GM19239 (cell line): ENCODE results near the gene UNC50.
"Not testable (repeated sequence)": the region's sequence is repeated elsewhere in the genome, so short reads cannot be mapped to it uniquely, and the experiment has no call there.

Source experiments
- DNase-seq: peaks from one replicate; pipeline ENCODE4 v3.0.0; 2011; ENCODE audit warnings: low spot score; ENCODE audit not compliant: insufficient read length
- FAIRE-seq: peaks from 2 replicates; lab custom pipeline; 2011; peaks lifted over from hg19 to GRCh38; lab: Jason Lieb, UNC

Gene UNC50

DNA sequence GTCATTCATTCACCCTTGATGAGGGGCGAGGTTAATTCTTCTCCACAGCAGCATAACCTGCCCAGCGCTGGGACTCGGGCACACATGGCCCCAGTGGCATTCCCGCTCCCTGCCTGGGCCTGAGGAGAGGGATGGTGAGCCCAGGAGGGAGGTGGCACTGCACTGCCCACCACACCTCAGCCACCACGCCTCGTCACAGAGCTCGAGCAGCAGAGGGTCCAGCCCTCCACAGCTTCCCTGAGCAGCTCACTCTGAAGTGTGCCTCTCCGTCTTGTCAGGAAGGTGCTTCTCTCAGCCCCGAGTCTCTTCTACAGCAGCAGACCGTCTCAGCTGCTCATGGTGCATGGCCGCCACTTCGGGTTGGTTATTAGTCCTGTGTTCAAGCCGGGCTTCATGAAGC is 35.0 kb upstream of the UNC50 start:
- no peak for DNase-seq
- no peak for FAIRE-seq

DNA sequence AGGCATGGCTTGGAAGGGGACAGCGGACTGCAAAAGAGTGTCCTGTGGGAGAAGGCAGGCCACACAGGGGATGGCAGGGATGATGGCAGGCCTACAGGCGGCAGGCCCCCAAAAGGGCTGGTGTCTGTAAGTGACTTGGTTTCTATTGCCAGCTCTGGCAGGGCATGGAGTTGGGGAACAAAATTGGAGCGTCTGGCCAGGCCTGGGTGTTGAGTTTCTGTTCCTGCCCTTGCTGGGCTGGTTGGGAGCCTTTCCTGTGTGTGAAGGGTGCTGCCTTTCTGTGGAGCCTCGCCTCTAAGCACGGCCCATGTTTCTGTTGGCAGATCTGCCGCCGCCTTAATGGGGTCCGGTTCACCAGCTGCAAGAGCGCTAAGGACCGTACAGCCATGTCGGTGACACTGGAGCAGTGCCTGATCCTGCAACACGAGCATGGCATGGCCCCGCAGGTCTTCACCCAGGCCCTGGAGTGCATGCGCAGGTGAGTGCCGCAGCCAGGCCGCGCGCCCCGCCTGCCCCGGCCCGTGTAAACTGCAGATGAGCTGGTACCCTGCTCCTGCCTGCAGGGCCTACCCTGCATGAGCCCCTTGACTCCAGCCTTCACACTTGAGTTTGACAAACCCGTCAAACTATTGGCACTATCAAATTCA is 31.6 kb upstream of the UNC50 start:
- DNase-seq = no peak
- FAIRE-seq = no peak

DNA sequence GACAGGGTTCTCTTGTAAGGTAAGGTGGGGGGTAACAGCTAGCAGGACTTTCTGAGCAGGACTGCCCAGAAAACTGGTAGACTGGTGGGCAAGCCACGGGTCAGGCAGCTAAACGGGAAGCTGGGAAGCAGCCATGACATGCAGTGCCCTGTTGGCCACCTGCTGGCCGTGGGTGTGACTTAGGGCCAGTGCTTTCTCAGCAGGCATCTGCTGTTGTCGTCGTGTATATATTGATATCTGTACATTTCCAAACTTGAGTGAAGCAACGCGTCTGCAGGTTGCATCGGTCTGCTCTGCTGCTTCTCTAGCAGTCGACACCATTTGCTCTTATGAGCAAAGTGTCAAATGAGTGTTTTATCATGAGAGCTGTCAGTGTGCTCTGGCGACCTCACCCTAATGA is 31.1 kb upstream of the UNC50 start:
- no peak for DNase-seq
- no peak for FAIRE-seq

- FAIRE-seq (no peak), DNase-seq (no peak)
These were observed 30.2 kb upstream of the UNC50 start for GRCh38 chr2:98578231-98578630.

GRCh38 chr2:98579926-98580325 is 28.5 kb upstream of the UNC50 start:
- FAIRE-seq = no peak
- no peak for DNase-seq

DNA sequence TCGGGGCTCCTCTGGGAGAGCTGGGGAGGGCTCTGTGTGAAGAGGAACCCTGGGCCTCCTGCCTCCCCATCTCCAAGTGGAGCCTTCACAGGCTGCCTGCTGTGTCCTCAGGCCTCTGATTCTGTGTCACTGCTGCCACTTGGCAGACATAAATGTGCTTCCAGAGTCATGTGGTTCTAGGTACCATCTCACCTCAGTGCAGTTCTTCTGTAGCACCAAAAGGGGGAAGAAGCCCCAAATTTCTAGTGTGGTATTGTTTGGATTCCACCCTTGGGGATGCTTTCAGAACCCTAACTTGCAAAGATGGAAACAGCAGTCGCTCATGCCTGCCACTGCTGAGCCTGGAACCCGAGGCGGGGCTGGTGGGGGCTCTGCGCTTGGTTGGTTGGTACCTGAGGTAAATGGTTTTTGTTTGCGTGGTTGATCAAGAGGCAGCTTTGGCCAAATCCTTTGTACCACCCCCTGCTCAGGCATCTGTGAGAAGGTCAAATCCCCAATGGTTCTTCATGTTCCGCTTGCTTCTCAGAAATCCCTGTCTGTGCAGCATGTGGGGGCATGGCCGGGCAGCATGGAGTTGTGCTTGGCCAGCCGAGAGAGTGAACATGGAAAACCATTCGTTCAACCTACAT is 27.6 kb upstream of the UNC50 start:
- no peak for FAIRE-seq
- DNase-seq = no peak

- FAIRE-seq (no peak), DNase-seq (no peak)
These were observed 25.9 kb upstream of the UNC50 start for GRCh38 chr2:98582523-98582922.

- no peak for DNase-seq
- no peak for FAIRE-seq
These were observed 25.1 kb upstream of the UNC50 start for GRCh38 chr2:98583276-98583675.

GRCh38 chr2:98583816-98584618 is 24.4 kb upstream of the UNC50 start:
- FAIRE-seq (no peak), DNase-seq (no peak)

- no peak for FAIRE-seq
- no peak for DNase-seq
These were observed 23.0 kb upstream of the UNC50 start for GRCh38 chr2:98585386-98585785.

DNA sequence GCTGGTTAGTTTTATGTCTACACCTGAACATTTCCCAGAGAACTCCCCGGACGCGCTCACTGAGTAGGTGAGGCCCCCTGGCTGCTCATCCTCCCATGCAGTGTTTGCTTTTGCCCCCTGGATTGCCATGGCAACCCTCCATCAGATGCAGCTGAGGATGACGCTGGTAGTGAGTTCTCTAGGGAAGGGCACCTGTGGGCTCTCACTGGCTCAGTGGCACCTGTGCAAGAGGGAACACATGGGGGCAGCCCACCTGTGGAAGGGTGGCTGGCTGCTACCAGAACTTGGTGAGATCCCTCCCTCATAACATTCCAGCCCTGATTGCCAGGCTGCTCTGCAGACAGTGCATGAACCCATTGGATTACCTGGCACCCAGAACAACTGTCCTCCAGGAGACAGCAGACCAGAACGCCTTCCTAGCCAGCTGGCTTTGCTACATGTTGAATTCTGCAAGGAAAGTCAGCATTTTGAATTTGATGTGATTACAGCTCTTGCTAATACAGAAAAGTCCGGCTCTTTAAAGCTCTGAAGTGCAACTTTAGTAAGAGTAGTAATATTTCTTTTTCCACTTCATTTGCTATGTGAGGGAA is 21.7 kb upstream of the UNC50 start:
- DNase-seq (no peak), FAIRE-seq (no peak)

GRCh38 chr2:98588880-98589431 is 19.4 kb upstream of the UNC50 start:
- FAIRE-seq = no peak
- no peak for DNase-seq

DNA sequence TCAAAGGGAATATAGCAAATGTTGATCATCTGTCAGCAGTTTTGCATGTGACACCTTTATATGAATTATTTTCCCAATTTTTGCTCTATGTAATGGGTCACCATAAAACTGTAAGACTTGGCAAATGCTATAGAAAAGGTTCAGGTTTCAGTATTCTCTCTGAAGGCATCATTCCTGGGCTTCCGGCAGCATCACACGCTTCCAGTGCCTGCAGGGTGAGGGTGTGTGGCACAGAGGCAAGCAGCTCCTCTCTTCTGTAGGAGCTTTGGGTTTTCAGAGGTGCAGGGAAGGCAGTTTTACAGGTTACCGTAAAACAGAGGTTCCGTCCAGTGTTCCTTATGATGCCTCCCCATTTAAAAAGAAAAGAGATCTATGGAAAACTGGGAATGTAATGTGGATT is 18.9 kb upstream of the UNC50 start:
- FAIRE-seq (no peak), DNase-seq (no peak)

- DNase-seq (no peak), FAIRE-seq (no peak)
These were observed 15.8 kb upstream of the UNC50 start for GRCh38 chr2:98592565-98592964.

GRCh38 chr2:98594665-98595064 is 13.7 kb upstream of the UNC50 start:
- FAIRE-seq, DNase-seq: not testable (repeated sequence)

DNA sequence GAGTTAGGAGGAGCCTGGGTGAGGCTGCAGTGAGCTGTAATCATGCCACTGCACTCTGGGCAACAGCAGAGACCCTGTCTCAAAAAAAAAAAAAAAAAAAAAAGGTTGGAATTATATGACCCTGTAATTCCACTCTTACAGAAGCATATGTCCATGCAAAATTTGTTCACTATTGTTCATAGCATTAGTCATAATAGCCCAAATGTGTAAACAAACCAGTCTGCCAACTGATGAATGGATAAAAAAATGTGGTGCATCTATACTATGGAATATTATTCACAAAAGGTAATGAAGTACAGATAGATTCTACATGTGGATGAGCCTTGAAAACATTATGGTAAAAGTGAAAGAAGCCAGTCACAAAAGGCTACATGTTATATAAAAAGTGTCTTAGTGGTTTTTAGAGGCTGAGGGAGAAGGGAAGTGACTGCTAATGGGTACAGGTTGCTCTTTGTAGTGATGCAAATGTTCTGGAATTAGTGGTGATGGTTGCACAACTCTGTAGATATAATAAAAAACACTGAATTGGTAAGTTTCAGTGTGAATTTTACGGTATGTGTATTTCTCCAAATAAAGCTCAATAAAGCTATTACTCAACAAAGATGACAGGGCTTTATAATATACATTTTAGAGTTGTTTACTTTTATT is 9.5 kb upstream of the UNC50 start:
- DNase-seq = no peak
- FAIRE-seq = no peak

DNA sequence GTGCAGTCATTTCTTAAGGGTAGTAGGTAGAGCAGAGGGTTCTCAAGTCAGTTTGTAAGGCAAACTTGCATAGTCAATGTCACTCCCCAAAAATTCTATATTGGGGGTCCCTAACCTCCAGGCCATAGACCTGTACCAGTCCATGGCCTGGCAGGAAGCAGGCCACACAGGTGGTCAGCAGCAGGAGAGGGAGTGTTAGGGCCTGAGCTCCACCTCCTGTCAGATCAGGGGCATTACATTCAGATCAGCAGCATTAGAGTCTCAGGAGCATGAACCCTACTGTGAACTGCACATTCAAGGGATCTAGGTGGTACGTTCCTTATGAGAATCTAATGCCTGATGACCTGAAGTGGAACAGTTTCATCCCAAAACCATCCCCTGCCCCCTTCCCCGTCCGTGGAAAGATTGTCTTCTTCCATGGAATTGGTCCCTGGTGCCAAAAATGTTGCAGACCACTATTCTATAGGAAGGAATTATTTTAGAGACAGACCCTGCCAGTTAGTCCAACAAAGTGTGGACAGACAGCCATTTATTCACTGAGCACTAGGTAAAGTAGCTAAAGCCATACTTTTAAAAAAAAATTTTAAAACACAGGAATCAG is 6.8 kb upstream of the UNC50 start:
- FAIRE-seq (peak; percentile 37), DNase-seq (no peak)

- no peak for DNase-seq
These were observed 3.8 kb upstream of the UNC50 start for GRCh38 chr2:98604547-98604946.

GRCh38 chr2:98605076-98605475 is 3.3 kb upstream of the UNC50 start:
- DNase-seq (no peak), FAIRE-seq (no peak)

More at GRCh38 chr2:98604547-98604946, 3.8 kb upstream of the UNC50 start:
- no peak for FAIRE-seq

DNA sequence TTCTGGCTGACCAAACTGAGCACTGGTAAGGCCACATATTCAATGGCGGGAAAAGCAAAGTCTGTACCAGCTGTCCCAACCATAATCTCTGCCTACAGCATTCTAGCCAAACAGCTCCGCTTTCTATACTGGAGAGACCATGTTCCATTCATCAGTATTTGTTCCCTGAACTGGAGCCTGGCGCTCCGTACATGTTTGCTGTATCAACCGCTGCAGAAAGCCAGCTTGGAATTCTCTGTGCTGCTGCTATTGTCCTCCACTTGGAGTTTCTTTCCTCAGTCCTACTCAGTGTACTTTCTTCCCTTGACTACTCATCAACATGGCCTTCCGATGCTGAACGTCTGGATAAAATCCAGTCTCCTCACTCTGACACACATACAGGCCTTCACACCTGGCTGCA is 2.0 kb upstream of the UNC50 start:
- DNase-seq (no peak), FAIRE-seq (no peak)
